B cell (primary cell): ENCODE results near the gene WFDC9. TPM values are rescaled to one million over a fixed set of nuclear protein-coding genes. Genes with fewer than 3 reads are reported as not detected.

ENCODE experiments used
- ATAC-seq: fragments of 200-7000 bp; cut with Tn5 transposase; one replicate; pipeline ENCODE4 v1.10.0; 2021; ENCODE audit warnings: low read depth, mild to moderate bottlenecking, moderate number of reproducible peaks, moderate library complexity
- CTCF ChIA-PET: fragments of 350-600 bp; sonication (Branson Sonifier 250); formaldehyde crosslinking; loops from one replicate; lab custom pipeline; 2021; ENCODE audit warnings: antibody characterized with exemption, inconsistent platforms; lab: Charles Lee
- POLR2A ChIA-PET: fragments of 350-600 bp; sonication (Branson Sonifier 250); formaldehyde crosslinking; loops from one replicate; lab custom pipeline; 2021; ENCODE audit warnings: antibody characterized with exemption; lab: Charles Lee
- DNase-seq: peaks from one replicate; pipeline ENCODE4 v3.0.0; 2013
- H2AFZ ChIP-seq: 2 replicates; pipeline ENCODE4 v1.6.1; 2012; ENCODE audit warnings: mild to moderate bottlenecking, low read depth, low read length; ENCODE audit not compliant: insufficient read depth, poor library complexity, severe bottlenecking
- H3K27ac ChIP-seq, 2 donors: 1 replicate in 1 of 2; 2 replicates in 1 of 2; pipeline ENCODE4 v1.5.1; 2012 to 2013; ENCODE audit warnings: low read length in 2 of 2, mild to moderate bottlenecking in 2 of 2, moderate library complexity in 1 of 2
- H3K27me3 ChIP-seq, 4 experiments: fragments of 200-600 bp in 1 of 4; sonication (generic) in 1 of 4; replicated peaks in 1 of 4; 1 replicate in 2 of 4; 2 replicates in 2 of 4; pipeline versions ENCODE4 v1.6.1 to v1.7.0; 2013 to 2016; ENCODE audit warnings: low read length in 3 of 4, mild to moderate bottlenecking in 2 of 4, mixed read lengths in 1 of 4, moderate library complexity in 1 of 4; ENCODE audit not compliant: insufficient read depth in 4 of 4, control insufficient read depth in 3 of 4; ENCODE audit errors: control extremely low read depth in 1 of 4
- H3K36me3 ChIP-seq, 2 experiments: replicated peaks in 1 of 2; 1 replicate in 1 of 2; 2 replicates in 1 of 2; pipeline versions ENCODE4 v1.6.1 to v1.7.1; 2013; ENCODE audit warnings: low read length in 1 of 2; ENCODE audit not compliant: insufficient read depth in 2 of 2, control insufficient read depth in 1 of 2; ENCODE audit errors: control extremely low read depth in 1 of 2, extremely low read depth in 1 of 2
- H3K4me1 ChIP-seq, 2 donors: fragments of 200-600 bp in 1 of 2; sonication (generic) in 1 of 2; 1 replicate in 1 of 2; 2 replicates in 1 of 2; pipeline versions ENCODE4 v1.5.1 to v1.6.1; 2013 to 2017; ENCODE audit warnings: low read length in 2 of 2; ENCODE audit not compliant: control insufficient read depth in 2 of 2, insufficient read depth in 2 of 2
- H3K4me2 ChIP-seq: replicated peaks from 2 replicates; pipeline ENCODE3; 2012; ENCODE audit warnings: mild to moderate bottlenecking, low read depth, low read length; ENCODE audit not compliant: poor library complexity, severe bottlenecking
- H3K4me3 ChIP-seq, 5 experiments: fragments of 200-600 bp in 1 of 5; sonication (generic) in 1 of 5; 1 replicate in 3 of 5; 2 replicates in 2 of 5; pipeline versions ENCODE4 v1.5.1 to v1.7.0; 2011 to 2016; ENCODE audit warnings: low read length in 4 of 5, mild to moderate bottlenecking in 4 of 5, low read depth in 2 of 5, control low read depth in 1 of 5, moderate library complexity in 1 of 5; ENCODE audit not compliant: insufficient read depth in 1 of 5; ENCODE audit errors: control extremely low read depth in 1 of 5, extremely low read depth in 1 of 5
- H3K79me2 ChIP-seq: fragments of 200-600 bp; sonication (generic); one replicate; pipeline ENCODE4 v1.6.0; 2016; ENCODE audit warnings: low read length; ENCODE audit not compliant: control insufficient read depth, insufficient read depth
- H3K9ac ChIP-seq: fragments of 200-600 bp; sonication (generic); 2 replicates; pipeline ENCODE4 v1.6.1; 2017; ENCODE audit warnings: mild to moderate bottlenecking, low read length, moderate library complexity
- H3K9me3 ChIP-seq, 3 donors: one replicate each; pipeline versions ENCODE4 v1.6.1 to v1.7.1; 2013; ENCODE audit warnings: low read length in 2 of 3; ENCODE audit not compliant: control insufficient read depth in 2 of 3, insufficient read depth in 1 of 3; ENCODE audit errors: control extremely low read depth in 1 of 3
- H4K20me1 ChIP-seq: 2 replicates; pipeline ENCODE4 v1.6.0; 2012; ENCODE audit warnings: mild to moderate bottlenecking, low read length; ENCODE audit not compliant: insufficient read depth, control insufficient read depth, poor library complexity, severe bottlenecking
- H3K27ac Mint-ChIP-seq: one replicate; pipeline ENCODE4 v1.8.0; 2021; ENCODE audit warnings: mixed read lengths
- H3K27me3 Mint-ChIP-seq: one replicate; pipeline ENCODE4 v1.8.0; 2021; ENCODE audit warnings: mixed read lengths
- H3K4me1 Mint-ChIP-seq: one replicate; pipeline ENCODE4 v1.8.0; 2021; ENCODE audit warnings: mixed read lengths
- H3K4me3 Mint-ChIP-seq: one replicate; pipeline ENCODE4 v1.8.0; 2021; ENCODE audit warnings: mixed read lengths
- H3K9me3 Mint-ChIP-seq: one replicate; pipeline ENCODE4 v1.8.0; 2022; ENCODE audit warnings: mixed read lengths; ENCODE audit not compliant: insufficient read depth
- CTCF ChIP-seq: fragments of 200-600 bp; IDR thresholded peaks from one replicate; pipeline ENCODE4 v1.8.0; 2022; ENCODE audit warnings: antibody characterized with exemption, mild to moderate bottlenecking
- EZH2 ChIP-seq: IDR thresholded peaks from 2 replicates; pipeline ENCODE4 v1.6.1; 2012; ENCODE audit warnings: borderline replicate concordance, low read depth, mild to moderate bottlenecking, moderate library complexity, low read length; ENCODE audit not compliant: insufficient read depth, poor library complexity, severe bottlenecking
- WGBS: methylation state at CpG from one replicate; pipeline ENCODE4 v1.1.5; 2013; ENCODE audit warnings: missing lambda C conversion rate; ENCODE audit not compliant: insufficient coverage; 5-methylcytosine and 5-hydroxymethylcytosine counted together
- intact Hi-C: fragments of 100-400 bp; cut with micrococcal nuclease; formaldehyde crosslinking; loops from one replicate; pipeline ENCODE4 v1.10.0; 2022
- polyA plus RNA-seq: library from polyadenylated mRNA; depleted of rRNA; stranded (reverse); fragments of >200 nt; gene quantifications from 2 replicates; pipeline ENCODE4 v1.2.3, GENCODE V29; 2012
- total RNA-seq, 2 donors: library from RNA; stranded (reverse); fragments of 120-200 nt in 1 of 2; gene quantifications; 1 replicate in 1 of 2; 2 replicates in 1 of 2; pipeline versions ENCODE4 v1.2.3 to v1.2.4, GENCODE V29; 2013 to 2022

Gene WFDC9
- total and polyA plus RNA-seq, 2 donors (not counting 1 experiment from before 2014, with no cell fraction given): not detected

GRCh38 chr20:45636513-45636912 is 5.4 kb upstream of the WFDC9 start:
- WGBS: 93% methylated on average over 1 of the region's 1 CpG
- Histone ChIP-seq H3K27ac (no peak overlapping the region), H4K20me1 (no peaks in the 10 kb centered on the region), H2AFZ (no peak overlapping the region), H3K9ac (no peak overlapping the region), H3K27me3 (no peaks in the 10 kb centered on the region), H3K4me3 (no peak overlapping the region), H3K9me3 (no peaks in the 10 kb centered on the region), H3K4me1 (no peaks in the 10 kb centered on the region), H3K36me3 (no peaks in the 10 kb centered on the region), H3K4me2 (no peak overlapping the region), H3K79me2 (no peaks in the 10 kb centered on the region)
- DNase-seq (no peak), ATAC-seq (no peak)
- TF ChIP-seq EZH2: no peak
- TF ChIP-seq CTCF: no peak
- peaks cover 3% of the 10 kb centered on the region for H3K9me3 Mint-ChIP-seq
- H3K4me3 Mint-ChIP-seq: no peak overlapping the region
- CTCF ChIA-PET: no interaction called here
- no peaks in the 10 kb centered on the region for H3K4me1 Mint-ChIP-seq
- no peak overlapping the region for H3K27ac Mint-ChIP-seq
- intact Hi-C loops: no loop called here
- POLR2A ChIA-PET: no interaction called here
- peaks cover 28% of the 10 kb centered on the region for H3K27me3 Mint-ChIP-seq

GRCh38 chr20:45630371-45630770 is 713 bp downstream of the WFDC9 start:
- DNase-seq (no peak), ATAC-seq (no peak)
- ChIA-PET POLR2A (no interaction called here), CTCF (interaction anchor here (1.4 kb wide), 1 partner anchor 20 kb away, joined by 3 read pairs; no protein-coding TSS in a partner anchor)
- H3K9me3 Mint-ChIP-seq: no peaks in the 10 kb centered on the region
- no peak overlapping the region for H2AFZ ChIP-seq
- peaks cover 31% of the 10 kb centered on the region for H3K27me3 Mint-ChIP-seq
- H3K4me2 ChIP-seq: no peak overlapping the region
- intact Hi-C loops: no loop called here
- H3K9ac ChIP-seq: no peak overlapping the region
- no peaks in the 10 kb centered on the region for H3K36me3 ChIP-seq
- H3K4me3 Mint-ChIP-seq: no peak overlapping the region
- no peaks in the 10 kb centered on the region for H4K20me1 ChIP-seq
- H3K4me1 Mint-ChIP-seq: peaks cover 4% of the 10 kb centered on the region
- H3K27me3 ChIP-seq: peaks cover 0 to 4% (median 0%) of the 10 kb centered on the region in 4 experiments
- TF ChIP-seq EZH2: no peak
- no peak for TF ChIP-seq CTCF
- H3K4me3 ChIP-seq: no peak overlapping the region
- no peaks in the 10 kb centered on the region for H3K79me2 ChIP-seq
- no peaks in the 10 kb centered on the region for H3K9me3 ChIP-seq
- H3K4me1 ChIP-seq: peaks cover 4 to 5% of the 10 kb centered on the region in 2 donors
- no peak overlapping the region for H3K27ac ChIP-seq
- H3K27ac Mint-ChIP-seq: no peak overlapping the region
